K562 (cell line): ENCODE measurements around the gene ITGAV.

ENCODE experiments used
- POLR2AphosphoS5 ChIP-seq: IDR thresholded peaks from 2 replicates; pipeline ENCODE4 v1.6.1; 2011; ENCODE audit warnings: mild to moderate bottlenecking, low read depth, low read length, moderate library complexity; ENCODE audit not compliant: control insufficient read depth, insufficient read depth
- RB1 ChIP-seq: fragments of 450-650 bp; IDR thresholded peaks from 2 replicates; pipeline ENCODE4 v1.6.1; 2017; ENCODE audit warnings: low read depth, mild to moderate bottlenecking
- RFX5 ChIP-seq: IDR thresholded peaks from 2 replicates; pipeline ENCODE4 v1.6.1; 2011; ENCODE audit warnings: low read depth, mild to moderate bottlenecking, improper control_type of control experiment, low read length
- TBP ChIP-seq: optimal IDR thresholded peaks from 2 replicates; pipeline ENCODE3; 2011; ENCODE audit warnings: low read depth, low read length, improper control_type of control experiment

GRCh38 chr2:186560254-186560653 lies 29.6 kb upstream of the ITGAV start:
- TF ChIP-seq POLR2AphosphoS5, result no peak
- TF ChIP-seq RB1, result no peak
- TF ChIP-seq RFX5, result no peak
- TF ChIP-seq TBP, result no peak
